Activated CD8-positive, alpha-beta memory T cell treated with anti-CD3 and anti-CD28 coated beads, Interleukin-2, amount 50 U/mL, for 24 hours (primary cell): ENCODE measurements around the gene CHRDL2.

ENCODE experiments used
- DNase-seq: peaks from one replicate; pipeline ENCODE4 v3.0.0-alpha.2; 2020; ENCODE audit errors: extremely low read depth

Gene CHRDL2

DNA sequence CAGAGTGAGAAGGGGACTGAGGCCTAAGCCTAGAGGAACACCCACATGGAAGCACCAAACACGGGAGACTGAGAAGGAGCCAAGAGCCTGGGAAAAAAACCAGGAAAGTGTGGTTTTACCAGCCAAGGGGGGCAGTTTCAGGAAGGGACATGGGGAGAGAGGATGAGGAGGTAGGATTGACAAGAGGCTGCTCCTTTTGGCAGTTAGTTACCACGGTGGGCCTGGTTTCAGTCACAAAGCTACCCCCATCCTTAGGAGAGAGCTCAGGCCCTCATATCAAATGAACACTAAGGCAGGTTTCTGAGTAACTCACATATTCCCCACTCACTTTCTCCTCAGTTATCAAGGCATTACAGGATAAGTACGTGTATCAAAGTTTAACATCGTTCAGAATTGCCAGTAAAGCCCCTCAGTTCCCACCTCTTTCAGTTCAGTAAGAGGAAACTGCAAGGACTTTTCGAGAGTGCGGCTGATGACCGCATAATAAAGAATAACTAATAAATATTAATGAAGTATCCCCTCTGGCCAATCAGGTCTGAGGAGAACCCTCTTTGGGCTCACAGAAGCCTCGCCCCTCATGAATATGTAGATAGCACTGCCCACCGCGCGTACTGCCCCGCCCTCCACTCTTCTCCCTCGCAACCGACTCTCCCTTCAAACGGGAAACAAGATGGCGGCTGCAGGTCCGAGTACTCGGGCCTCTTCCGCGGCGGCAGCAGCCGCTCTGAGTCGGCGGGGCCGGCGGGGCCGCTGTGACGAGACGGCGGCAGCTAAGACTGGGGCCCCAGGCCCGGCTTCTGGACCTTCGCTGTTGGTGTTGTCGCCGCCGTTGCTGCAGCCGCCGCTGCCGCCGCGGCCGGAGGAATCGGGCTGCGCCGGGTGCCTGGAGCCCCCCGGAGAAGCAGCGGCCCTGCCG lies 17.2 kb upstream of the CHRDL2 start, which contains the start of gene RNF169:
RNF169 (plus strand) TSS at position 639 of the 916 bp plus-strand sequence; CDS start at position 671, 32 bp downstream.
- peak; percentile 78 for DNase-seq

GRCh38 chr11:74746868-74747267 lies 15.6 kb upstream of the CHRDL2 start:
- DNase-seq = no peak

GRCh38 chr11:74744277-74744676 lies 13.1 kb upstream of the CHRDL2 start:
- no peak for DNase-seq

GRCh38 chr11:74743640-74744039 lies 12.4 kb upstream of the CHRDL2 start:
- DNase-seq = no peak

DNA sequence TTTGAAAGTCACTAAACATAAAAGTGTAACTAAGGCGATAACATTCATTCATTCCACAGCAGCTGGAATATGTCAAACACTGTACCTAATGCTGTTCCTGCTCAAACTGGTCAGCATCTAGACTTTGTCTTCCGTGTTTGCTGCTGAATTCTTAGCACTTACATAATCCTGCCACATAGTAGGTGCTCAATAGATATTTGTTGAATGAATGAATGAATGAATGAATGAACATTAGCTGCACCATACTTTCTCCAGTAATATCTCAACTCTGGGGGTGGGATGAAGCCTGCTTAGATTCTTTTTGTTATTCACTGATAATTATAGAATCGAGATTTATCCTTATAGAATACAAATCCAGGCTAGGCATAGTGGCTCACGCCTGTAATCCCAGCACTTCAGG lies 10.8 kb upstream of the CHRDL2 start:
- no peak for DNase-seq

DNA sequence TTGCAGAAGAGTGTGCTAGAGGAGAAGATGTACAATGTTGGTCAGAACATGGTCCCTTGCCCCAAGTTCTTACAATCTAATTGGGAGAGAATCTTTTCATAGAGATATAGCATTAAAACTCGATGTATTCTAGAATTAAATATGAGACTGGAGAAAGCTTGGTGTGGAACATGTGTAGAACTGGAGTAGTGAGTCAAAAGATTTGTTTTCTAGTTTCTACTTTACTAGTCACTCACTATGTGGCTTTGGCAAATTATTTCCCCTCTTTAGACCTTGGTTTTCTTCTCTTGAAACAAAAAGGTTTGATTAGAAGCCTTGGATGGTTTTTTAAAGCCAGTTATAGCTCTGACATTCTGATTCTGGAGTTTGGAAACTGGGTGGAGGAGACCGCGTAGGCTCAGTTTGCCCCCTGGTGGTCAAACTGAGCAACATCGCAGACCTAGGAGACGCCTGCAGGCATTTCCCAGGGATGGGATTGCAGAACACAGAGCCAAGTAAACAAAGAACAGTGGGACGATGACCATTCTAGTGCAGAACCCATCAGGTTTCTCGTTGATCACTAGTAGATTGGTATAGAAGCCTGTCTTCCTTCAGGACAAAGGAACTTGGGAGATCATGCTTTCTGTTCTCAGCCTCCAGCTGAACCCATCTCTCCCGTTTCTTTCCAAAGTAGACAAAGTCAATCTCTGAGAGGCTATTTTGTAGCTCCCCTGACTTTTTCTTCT lies 8.5 kb upstream of the CHRDL2 start:
- no peak for DNase-seq

DNA sequence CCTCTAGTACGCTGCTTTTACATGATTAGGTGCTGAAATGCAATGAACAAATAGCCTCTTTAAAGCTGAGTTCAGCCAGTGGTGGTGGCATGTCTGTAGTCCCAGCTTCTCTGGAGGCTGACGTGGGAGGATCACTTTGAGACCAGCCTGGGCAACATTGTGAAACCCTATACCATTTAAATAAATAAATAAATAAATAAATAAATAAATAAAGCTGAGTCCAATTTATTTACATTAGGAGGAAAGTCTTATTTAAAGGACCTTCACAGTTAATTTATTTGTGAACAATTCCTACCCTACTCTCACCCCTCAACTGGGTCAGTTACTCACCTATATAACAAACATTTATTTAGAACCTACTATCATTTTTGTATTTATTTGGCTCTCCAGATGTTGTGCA lies 4.8 kb upstream of the CHRDL2 start:
- no peak for DNase-seq

GRCh38 chr11:74735365-74735928 lies 4.2 kb upstream of the CHRDL2 start:
- DNase-seq = no peak

DNA sequence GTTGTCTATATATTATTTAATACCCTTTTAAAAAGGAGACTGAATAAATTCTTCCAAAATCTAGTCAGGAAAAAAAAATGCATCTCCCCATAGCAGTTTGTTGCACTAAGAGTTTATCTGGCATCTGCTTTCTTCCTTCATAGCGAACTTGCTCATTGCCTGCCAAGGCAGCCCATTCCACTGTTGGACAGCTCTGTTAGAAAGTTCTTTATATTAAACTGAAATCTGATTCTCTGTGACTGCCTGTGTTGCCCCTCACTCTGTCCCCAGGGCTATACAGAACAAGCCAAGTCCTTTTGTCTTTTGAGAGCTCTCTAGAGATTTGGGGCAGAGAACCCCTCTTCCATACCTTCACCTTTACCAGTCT lies 3.3 kb upstream of the CHRDL2 start:
- DNase-seq = no peak

DNA sequence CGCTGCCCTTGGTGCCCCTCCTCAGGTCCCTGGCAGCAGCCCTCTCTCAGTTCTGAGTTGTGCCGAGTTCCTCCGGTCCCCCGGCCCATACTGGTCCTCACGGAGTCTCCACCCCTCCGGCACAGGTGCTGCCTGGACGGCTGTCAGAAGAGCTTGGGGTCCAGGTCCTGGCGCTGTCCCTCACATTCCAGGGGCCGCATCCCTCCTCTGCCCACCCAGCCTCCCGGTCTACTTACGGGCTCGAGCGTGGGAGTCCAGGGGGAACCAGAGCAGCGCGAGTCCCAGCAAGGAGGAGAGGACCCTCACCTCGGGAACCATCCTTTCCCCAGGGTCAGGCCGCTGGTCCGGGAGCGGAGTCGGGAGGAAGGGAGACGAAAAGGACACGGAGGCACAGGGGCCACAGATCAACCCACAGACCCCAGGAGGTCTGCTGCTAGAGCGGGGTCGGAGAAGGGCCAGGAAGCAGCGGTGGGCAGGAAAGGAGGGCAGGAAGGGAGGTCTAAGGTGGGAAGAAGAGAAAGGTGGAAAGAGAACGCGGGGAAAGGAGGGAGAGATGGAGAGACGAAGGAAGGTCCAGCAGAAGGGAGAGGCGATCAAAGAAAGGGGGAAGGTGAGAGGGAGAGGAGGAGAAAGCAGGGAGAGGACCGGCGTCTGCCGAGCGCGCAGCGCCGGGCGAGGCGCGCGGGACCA lies 510 bp downstream of the CHRDL2 start:
- DNase-seq = no peak

DNA sequence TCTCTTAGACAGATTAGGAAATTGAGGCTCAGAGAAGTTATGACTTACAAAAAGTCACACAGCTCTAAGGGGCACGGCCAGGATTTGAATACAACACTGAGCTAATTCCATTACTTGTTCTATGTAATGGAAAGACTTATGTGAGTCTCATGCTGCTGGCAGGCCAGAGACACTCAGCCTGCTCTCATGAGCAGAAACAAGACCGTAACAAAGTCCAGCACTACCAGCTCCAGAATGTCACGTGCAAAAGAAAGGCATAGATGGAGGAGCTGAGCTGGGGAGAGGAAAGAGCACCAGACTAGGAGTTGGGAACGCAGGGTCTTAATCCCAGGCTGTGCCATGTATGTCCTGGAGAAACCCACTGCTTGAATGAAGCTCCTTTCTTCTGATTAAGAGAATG lies 1.8 kb downstream of the CHRDL2 start:
- DNase-seq = no peak

DNA sequence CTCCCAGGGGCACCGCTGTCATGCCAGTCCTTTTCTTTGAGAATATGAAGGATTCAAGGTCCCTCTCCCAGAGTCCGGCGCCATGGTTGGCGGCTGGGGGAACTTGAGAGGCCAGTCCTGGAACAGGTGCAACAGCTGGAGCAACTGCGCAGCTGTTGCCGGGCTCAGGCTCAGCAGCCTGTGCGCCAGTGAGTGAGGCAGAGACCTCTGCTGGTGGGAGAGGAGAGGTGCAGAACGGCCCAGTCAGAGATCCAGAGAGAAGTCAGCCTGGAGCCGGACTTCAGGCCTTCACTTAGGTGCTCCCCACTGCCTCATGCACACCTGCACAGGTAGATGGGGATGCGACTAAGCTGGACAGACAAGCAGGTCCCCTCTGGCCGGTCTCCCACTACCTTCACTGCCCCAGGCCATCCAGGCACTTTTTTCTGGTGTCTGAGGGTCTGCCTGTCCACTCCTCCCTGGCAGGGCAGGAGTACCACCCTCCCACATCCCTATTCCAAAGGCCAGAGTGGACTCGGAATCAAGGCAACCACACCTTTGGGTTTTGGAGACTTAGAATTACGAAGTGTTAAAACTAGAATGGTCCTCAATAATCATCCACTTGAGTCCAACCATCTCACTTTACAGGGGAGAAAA lies 4.6 kb downstream of the CHRDL2 start:
- no peak for DNase-seq

DNA sequence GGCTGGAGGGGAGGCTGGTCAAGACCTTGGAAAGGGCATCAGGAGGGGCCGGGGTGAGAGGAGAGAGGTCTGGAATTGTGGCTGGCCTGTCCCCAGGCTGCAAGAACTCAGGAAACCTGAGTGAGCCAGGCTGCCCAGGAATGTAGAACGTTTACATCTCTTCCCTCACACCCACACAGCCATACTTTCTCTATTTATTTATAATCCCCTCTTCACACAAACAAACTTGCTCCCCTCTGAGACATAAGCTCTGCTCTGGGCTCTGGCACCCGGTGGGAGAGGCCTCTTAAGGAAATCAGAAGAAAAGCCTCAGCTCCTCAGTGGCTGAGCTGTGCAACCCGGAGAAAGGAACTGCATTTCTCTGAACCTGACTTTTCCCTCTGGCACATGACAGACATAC lies 5.5 kb downstream of the CHRDL2 start:
- DNase-seq = no peak

GRCh38 chr11:74723511-74723910 lies 7.7 kb downstream of the CHRDL2 start:
- no peak for DNase-seq

DNA sequence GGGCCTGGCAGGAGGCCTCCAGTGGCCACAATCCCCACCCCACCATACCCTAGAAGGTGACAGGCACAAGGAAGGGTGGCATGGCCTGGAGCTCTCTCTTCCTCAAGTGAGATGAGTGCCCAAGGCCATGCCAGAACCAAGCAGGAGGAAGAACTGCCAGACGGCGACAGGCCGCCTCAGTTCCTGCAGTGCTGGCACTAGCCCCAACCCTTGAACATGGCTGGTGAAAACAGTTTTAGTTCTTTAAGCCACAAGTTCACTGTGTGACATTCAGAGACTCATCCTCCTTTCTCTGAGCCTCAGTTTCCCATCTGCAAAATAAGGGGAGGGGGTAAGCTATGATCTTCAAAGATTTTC lies 9.8 kb downstream of the CHRDL2 start:
- no peak for DNase-seq

GRCh38 chr11:74720596-74721478 lies 10.4 kb downstream of the CHRDL2 start:
- no peak for DNase-seq

DNA sequence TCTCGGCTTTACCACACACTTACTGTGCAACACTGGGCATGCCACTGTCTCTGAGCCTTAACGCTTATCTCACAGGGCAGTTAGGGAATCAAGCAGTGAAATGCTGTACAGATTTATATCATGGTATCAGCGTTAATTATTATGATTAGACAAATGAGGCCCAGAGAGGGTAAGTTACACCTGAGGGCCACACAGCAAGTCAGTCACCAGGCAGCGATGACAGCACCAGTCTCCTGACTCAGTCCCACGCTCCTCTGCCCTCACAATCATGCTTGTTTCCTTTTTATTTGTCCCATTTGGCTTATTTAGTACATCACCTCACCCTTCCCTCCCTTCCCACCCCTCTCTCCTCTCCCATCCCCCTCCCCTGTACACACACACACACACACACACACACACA lies 12.2 kb downstream of the CHRDL2 start:
- no peak for DNase-seq

DNA sequence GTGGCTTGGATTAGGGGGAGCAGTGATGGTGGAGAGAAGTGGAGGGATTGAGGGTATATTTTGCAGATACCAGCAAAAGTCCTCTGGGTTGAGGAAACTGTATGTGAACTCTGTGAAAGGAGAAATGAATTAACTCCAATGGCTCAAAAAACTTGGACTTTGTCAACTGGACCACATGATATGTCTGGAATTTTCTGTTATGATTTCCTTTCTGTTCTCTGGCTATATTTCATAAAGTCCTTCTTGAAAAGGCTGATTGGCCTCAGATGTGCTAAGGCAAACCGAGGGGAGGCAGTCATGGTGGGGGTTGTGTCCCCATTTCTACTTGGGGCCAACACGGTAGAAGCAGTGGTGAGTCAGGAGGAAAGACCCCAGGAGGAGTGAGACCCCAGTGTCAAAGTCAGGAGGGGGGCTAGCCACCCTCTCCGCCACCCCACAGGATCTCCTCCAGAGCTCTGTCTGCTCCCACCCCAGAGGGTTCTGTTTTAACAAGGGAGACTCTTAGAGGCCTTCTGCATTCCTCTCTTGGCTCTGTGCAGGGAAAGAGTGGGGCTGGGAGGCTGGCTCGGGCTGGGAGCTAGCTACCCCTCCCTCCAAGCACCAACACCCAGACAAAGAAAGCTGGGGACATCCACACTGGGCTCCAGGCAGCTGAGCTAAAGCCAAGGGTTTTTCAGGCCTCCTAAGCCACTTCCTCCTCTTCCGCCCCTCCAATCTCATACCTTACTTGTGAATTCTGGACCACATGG lies 13.8 kb downstream of the CHRDL2 start:
- no peak for DNase-seq

GRCh38 chr11:74714904-74715303 lies 16.3 kb downstream of the CHRDL2 start:
- DNase-seq = no peak

DNA sequence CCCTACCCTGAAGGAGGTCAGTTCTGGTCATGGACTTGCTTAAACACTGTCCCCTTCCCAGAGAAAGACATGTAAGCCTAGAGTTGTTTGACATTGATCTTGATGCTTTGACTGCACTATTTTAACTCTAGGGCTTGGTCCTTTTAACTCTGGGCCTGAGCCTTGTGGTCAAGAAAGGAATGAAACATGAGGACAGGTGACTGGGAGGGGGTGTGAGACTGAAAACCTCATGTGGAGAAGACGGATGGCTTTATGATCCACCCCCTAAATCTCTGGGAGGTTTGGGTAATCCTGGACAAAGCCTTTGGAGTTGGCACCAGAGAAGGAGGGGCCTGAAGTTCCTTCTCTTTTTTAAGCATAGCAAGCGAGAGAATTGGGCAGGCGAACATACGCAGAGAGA lies 17.5 kb downstream of the CHRDL2 start:
- DNase-seq = no peak
